ENCODE results near the gene BCAN. TPM values are rescaled to one million over a fixed set of nuclear protein-coding genes. Genes with fewer than 3 reads are reported as not detected.

The BCAN gene
- total and polyA plus RNA-seq, 8 donors: 0.34 to 0.87 (median 0.61) TPM

DNA sequence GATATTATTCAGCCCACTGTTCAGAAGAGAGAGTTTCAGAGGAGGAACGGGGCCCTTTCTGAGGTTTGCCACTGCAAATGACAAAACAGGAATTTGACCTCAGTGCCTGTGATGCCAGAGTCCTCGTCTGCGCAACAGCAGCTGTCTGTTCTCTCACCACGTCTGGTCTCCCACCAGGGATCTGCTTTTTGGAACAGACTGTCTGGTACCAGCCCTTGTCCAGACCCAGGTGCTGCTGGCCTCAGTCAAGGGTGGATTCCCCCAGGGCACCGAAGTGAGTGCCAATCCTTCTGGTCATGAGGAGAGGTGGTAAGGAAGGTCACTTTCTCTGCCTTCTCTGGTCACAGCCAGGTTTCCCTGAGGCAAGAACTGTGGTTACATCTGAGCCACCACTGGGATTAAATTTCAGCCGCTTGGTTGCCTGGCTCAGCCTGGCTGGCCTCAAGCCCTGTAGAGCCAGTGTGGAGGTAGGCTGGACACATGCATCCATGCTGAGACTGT lies 2.3 kb upstream of the BCAN start:
- H3K27me3 ChIP-seq: peaks cover 47 to 98% of the 10 kb centered on the region in 2 donors
- H3K4me3 ChIP-seq: no peak overlapping the region
- intact Hi-C loops (cut with DNase I): no loop called here
- no peaks in the 10 kb centered on the region for H3K9me3 ChIP-seq
- no peak overlapping the region for H3K27ac ChIP-seq
- no peaks in the 10 kb centered on the region for H3K36me3 ChIP-seq
- no peak for ATAC-seq
- no peak for DNase-seq
- TF ChIP-seq, protein P1, sequence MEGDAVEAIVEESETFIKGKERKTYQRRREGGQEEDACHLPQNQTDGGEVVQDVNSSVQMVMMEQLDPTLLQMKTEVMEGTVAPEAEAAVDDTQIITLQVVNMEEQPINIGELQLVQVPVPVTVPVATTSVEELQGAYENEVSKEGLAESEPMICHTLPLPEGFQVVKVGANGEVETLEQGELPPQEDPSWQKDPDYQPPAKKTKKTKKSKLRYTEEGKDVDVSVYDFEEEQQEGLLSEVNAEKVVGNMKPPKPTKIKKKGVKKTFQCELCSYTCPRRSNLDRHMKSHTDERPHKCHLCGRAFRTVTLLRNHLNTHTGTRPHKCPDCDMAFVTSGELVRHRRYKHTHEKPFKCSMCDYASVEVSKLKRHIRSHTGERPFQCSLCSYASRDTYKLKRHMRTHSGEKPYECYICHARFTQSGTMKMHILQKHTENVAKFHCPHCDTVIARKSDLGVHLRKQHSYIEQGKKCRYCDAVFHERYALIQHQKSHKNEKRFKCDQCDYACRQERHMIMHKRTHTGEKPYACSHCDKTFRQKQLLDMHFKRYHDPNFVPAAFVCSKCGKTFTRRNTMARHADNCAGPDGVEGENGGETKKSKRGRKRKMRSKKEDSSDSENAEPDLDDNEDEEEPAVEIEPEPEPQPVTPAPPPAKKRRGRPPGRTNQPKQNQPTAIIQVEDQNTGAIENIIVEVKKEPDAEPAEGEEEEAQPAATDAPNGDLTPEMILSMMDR (IDR thresholded peaks at IDR 0.05): no peak
- peaks cover 10 to 11% of the 10 kb centered on the region in 2 donors for H3K4me1 ChIP-seq

DNA sequence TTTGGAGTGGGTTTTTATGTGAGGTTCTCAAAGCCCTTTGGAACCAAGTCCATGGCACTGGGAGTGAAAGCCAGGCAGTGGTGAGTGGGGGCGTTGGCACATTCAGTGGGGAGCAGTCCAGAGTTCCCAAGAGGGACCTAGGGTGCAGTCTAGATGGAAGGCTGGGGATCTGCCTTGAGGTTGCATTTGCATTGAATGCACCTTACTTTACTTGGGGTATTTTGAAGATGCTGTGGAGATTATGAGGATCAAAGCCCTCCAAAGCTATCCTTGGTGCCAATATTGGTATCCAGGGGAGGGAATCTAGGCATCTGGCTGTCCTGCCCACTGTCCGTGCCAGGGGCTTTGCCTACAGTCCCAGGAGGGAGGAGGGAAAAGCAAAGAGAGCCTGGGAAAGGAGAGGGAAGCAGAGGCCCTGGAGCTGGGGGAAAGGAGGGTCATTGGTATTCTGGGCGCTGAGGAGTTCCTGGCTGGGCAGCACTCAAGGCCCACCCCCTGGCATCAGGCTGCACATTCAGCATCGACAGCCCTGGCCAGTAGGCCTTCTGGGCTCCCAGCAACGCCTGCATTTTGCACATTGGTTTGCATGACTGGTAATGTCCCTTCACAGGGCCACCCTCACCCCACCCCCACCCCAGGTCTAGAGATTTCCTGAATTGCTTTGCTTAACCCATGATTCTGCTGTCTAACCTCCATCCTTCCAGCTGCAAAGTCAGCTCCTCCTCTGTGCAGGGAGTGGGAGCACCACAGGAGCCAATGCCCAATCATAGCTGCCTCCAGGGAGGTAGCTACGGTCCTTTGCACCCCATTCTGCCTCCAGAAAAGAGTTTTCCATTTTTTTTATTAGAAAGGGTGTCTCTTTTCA lies 843 bp upstream of the BCAN start:
- Histone ChIP-seq H3K27ac (no peak overlapping the region), H3K4me1 (peaks cover 10 to 11% of the 10 kb centered on the region in 2 donors), H3K4me3 (no peak overlapping the region), H3K9me3 (no peaks in the 10 kb centered on the region), H3K36me3 (no peaks in the 10 kb centered on the region), H3K27me3 (peaks cover 59 to 100% of the 10 kb centered on the region in 2 donors)
- intact Hi-C loops (cut with DNase I): no loop called here
- DNase-seq (no peak), ATAC-seq (no peak)
- TF ChIP-seq, protein P1 (IDR thresholded peaks at IDR 0.05): no peak

DNA sequence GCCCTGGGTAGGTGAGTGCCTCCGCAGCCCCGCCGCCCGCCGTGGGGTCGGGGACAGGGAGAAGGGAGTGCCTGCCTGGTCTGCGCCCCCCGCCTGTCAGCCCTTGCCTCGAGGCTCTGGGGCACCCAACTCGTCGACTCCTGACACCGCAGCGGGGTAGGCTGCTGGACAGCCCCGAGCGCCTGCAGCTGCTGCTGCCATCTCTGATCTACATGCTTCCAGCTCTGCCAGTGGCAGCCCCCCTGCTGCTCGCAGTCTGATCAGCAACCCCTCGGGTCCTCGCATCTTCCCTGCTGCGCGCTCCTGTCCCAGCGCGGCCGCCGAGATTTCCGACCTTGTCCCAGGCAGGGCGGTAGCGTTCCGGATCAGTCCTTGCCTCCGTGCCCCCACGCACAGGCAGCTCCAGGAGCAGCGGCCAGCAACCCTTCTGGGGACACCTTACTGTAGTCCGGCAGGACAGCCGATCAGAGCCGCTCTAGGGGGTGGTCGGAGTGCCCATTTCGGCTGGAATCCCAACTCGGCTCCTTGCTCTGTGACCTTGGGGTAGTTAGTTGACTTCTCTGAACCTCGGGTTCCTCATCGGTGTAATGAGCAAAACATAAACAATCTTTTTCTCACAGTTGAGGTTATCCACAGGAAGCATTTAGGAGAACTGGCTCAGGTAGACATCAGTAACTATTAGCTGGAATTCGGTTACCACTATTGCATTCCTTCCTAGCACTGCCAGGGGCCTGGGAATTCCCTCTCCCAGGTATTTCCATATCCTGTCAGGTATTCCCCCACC lies 540 bp downstream of the BCAN start:
- H3K4me1 ChIP-seq: peaks cover 10 to 11% of the 10 kb centered on the region in 2 donors
- intact Hi-C loops (cut with DNase I): no loop called here
- peak; percentile 18 for ATAC-seq
- H3K4me3 ChIP-seq: no peak overlapping the region
- H3K27me3 ChIP-seq: peaks cover 71 to 100% of the 10 kb centered on the region in 2 donors
- no peaks in the 10 kb centered on the region for H3K9me3 ChIP-seq
- no peak for DNase-seq
- no peaks in the 10 kb centered on the region for H3K36me3 ChIP-seq
- H3K27ac ChIP-seq: no peak overlapping the region
- TF ChIP-seq, protein P1 (IDR thresholded peaks at IDR 0.05): no peak

DNA sequence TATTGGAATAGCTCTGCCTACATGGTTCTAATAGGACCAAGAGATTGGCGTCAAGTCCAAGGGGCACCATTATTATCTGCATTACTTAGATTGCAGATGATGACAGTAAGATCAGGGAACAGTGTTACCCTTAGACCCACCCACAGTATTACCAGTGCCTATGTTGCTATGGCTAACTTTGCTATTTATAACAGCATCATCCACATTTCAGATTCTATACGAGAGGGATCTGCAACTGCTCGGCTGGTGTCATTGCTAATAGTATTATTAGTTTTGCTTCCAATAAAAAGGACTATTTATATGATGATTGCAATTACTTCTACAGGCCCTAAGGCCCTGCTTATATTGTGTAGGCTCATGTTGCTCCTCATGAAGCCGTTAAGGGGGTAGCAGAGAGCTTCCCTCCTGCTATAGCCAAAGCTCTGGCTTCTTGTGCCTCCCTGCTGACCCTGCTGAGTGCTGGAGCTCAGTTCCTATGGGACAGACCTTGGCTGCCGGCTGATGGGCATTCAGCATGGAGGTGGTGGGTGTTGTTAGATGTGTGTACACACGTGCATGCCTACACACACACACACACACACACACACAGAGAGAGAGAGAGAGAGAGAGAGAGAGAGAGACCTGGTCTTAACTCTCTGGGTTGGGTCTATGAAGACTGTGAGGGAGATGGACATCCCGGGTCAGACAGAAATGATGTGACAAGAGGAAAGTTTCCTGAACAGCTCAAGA lies 1.3 kb downstream of the BCAN start:
- Histone ChIP-seq H3K27me3 (peaks cover 66 to 100% of the 10 kb centered on the region in 2 donors), H3K36me3 (no peaks in the 10 kb centered on the region), H3K27ac (no peak overlapping the region), H3K4me3 (no peak overlapping the region), H3K9me3 (no peaks in the 10 kb centered on the region), H3K4me1 (peaks cover 10 to 11% of the 10 kb centered on the region in 2 donors)
- intact Hi-C loops (cut with DNase I): no loop called here
- DNase-seq (no peak), ATAC-seq (no peak)
- TF ChIP-seq, protein P1 (IDR thresholded peaks at IDR 0.05): no peak
